SJSA1 (cell line): ENCODE results near the gene TNK2. TPM values are rescaled to one million over a fixed set of nuclear protein-coding genes. Genes with fewer than 3 reads are reported as not detected.
"Not testable (repeated sequence)": the region's sequence is repeated elsewhere in the genome, so short reads cannot be mapped to it uniquely, and the experiment has no call there.

Experiments
- DNase-seq, 2 experiments: peaks; one replicate each; pipeline ENCODE4 v3.0.0-alpha.2; 2015 to 2020; ENCODE audit warnings: low spot score in 2 of 2, low read depth in 1 of 2
- H3K27ac ChIP-seq: fragments of 250-450 bp; sonication (Bioruptor Pico); 2 replicates; pipeline ENCODE4 v1.5.1; 2020; ENCODE audit warnings: mild to moderate bottlenecking, moderate library complexity
- H3K27me3 ChIP-seq: fragments of 250-450 bp; sonication (Bioruptor Pico); replicated peaks from 2 replicates; pipeline ENCODE4 v1.5.1; 2020; ENCODE audit warnings: mild to moderate bottlenecking, moderate library complexity
- H3K36me3 ChIP-seq: fragments of 250-450 bp; sonication (Bioruptor Pico); 2 replicates; pipeline ENCODE4 v1.5.1; 2020; ENCODE audit warnings: mild to moderate bottlenecking
- H3K4me1 ChIP-seq: fragments of 250-450 bp; sonication (Bioruptor Pico); replicated peaks from 2 replicates; pipeline ENCODE4 v1.6.1; 2021; ENCODE audit warnings: mild to moderate bottlenecking
- H3K4me3 ChIP-seq: fragments of 250-450 bp; sonication (Bioruptor Pico); 2 replicates; pipeline ENCODE4 v1.5.1; 2020; ENCODE audit warnings: mild to moderate bottlenecking
- H3K9me3 ChIP-seq: fragments of 250-450 bp; sonication (Bioruptor Pico); replicated peaks from 2 replicates; pipeline ENCODE4 v1.5.1; 2020; ENCODE audit warnings: mild to moderate bottlenecking
- total RNA-seq: library from RNA; depleted of rRNA; stranded (reverse); fragments of >200 nt; shearing (Covaris generic); gene quantifications from 2 replicates; pipeline ENCODE4 v1.2.3, GENCODE V29; 2014; rRNA removed

The TNK2 gene
- total RNA-seq: 1.8 and 2.2 TPM in 2 replicates

DNA sequence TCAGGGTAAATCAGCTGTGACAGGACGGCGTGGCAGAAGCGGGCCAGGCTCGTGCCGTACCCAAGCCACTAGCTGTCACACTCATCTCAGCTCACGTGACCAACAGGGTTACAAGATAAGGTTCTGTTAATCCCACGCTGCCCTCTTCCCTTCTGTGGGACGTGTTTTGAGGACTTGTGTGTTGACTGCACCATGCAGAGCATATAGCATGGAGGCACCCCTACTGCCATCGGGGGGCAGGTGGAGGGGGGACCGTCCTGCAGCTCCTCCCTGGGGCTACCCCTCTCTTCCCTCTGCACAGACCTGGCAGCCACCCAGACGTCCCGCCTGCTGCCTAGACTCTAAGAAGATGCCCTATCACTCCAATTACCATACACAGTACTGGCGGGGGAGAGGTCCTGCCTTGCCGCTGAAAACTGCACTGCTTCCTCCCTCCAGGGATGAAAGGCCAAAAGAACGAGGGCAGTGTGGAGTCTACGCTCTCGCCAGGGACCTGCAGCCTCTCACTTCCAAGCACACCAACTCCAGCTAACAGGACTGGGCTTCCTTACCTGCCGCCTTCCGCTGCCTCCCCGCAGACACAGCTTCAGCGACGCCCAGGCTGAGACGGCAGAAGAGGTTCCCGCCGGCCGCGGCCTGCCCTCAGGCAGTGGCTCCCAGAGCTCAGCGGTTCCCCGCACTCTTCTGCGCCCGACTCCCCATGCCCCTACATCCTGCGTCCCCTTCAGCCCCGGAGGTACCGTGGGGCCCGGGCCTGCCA lies at the start of gene TNK2:
TSS of gene TNK2 (minus strand) at position 618 of the 760 bp plus-strand sequence. CDS start 19,963 bp downstream, outside the sequence.
- no peak for DNase-seq
- Histone ChIP-seq H3K27ac (no peak within 1 kb of the TSS), H3K36me3 (no peaks in the 10 kb centered on the region), H3K4me1 (peaks cover 19% of the 10 kb centered on the region), H3K4me3 (peak within 1 kb of the TSS; percentile 43), H3K9me3 (no peaks in the 10 kb centered on the region), H3K27me3 (no peaks in the 10 kb centered on the region; the same call in 1 of the 2 replicates)

DNA sequence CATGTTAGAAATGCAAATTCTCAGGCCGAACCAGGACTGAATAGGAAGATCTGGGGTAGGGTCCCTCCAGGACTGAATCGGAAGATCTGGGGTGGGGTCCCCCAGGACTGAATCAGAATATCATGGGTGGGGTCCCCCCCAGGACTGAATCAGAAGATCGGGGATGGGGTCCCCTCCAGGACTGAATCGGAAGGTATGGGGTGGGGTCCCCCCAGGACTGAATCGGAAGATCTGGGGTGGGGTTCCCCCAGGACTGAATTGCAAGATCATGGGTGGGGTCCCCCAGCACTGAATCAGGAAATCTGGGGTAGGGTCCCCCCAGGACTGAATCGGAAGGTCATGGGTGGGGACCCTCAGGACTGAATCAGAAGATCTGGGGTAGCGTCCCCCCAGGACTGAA lies 48.2 kb upstream of the TNK2 start:
- DNase-seq: peak in 1 of 2 experiments; percentile 29
- H3K27ac ChIP-seq: no peak overlapping the region
- no peaks in the 10 kb centered on the region for H3K36me3 ChIP-seq
- H3K9me3 ChIP-seq: no peaks in the 10 kb centered on the region
- H3K27me3 ChIP-seq: no peaks in the 10 kb centered on the region
- no peak overlapping the region for H3K4me3 ChIP-seq
- H3K4me1 ChIP-seq: peaks cover 10% of the 10 kb centered on the region

DNA sequence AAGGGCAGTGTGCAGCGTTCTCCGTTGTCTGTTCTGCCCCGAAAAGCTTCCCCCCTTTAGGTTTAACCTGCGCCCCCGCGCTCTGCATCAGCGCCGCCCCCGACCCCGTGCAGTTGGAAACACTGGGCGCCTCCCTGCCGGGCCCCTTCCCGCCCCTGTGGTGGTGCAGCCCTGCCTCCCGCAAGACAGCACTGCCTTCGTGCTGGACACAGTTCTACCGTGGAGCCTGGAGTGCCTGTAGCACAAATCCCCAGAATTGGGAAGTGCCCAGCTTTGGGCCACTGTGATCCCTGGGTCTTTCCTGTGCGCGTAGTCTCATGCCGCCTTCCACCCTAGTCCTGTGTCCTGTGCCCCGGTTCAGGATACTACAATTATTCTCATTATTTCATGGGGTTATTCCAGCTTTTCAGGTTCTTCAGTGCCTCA lies 47.1 kb upstream of the TNK2 start:
- H3K27ac ChIP-seq, H3K9me3 ChIP-seq, H3K27me3 ChIP-seq, H3K36me3 ChIP-seq, H3K4me3 ChIP-seq: not testable (repeated sequence)
- peak in 1 of 2 experiments; percentile 43 for DNase-seq
- H3K4me1 ChIP-seq: peaks cover 10% of the 10 kb centered on the region

DNA sequence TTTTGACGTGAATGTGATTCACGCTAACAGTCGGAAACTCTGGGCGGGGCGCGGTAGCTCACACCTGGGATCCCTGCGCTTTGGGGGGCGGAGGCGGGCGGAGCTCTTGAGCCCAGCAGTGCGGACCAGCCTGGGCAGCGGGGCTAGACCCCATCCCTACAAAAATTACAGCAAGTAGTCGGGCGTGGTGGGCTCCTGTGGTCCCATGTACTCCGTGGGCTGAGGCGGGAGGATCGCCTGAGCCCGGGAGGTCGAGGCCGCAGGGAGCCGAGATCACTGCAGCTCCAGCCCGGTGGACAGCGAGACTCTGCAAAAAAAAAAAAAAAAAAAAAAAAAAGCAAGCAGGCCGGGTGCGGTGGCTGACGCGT lies 46.4 kb upstream of the TNK2 start:
- H3K4me3 ChIP-seq, H3K36me3 ChIP-seq, DNase-seq, H3K27ac ChIP-seq, H3K27me3 ChIP-seq, H3K9me3 ChIP-seq: not testable (repeated sequence)
- H3K4me1 ChIP-seq: peaks cover 10% of the 10 kb centered on the region

DNA sequence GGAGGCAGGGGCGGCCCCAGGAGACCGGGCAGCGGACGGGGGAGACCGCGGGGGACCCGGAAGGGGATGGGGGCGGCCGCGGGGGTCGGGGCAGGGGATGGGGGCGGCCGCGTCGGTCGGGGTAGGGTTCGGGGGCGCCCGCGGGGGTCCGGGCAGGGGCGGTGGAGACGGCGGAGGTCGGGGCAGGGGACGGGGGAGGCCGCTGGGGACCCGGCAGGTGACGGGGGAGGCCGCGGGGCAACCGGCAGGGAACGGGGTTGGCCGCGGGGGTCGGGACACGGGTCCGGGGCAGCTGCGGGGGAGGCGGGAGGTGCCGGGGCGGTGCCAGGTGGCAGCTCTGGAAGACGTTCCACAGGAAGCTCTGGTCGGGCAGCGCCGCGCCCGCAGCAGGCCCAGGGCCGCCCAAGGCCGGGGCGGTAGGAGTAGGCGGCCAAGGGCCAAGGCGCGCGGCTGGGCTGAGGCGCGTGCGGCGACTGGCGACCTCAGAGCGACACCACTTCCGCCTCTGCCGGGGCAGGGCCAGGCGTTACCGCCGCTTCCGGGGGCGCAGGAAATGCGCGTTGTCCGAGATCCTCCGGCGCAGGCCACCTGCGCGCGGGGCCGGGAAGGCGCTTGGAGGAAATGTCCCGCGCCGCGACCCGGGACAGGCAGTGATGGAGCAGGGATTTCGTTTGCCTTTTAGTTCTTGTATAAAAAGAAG lies 45.9 kb upstream of the TNK2 start:
- H3K36me3 ChIP-seq, H3K9me3 ChIP-seq, H3K27me3 ChIP-seq, H3K27ac ChIP-seq: not testable (repeated sequence)
- peaks cover 10% of the 10 kb centered on the region for H3K4me1 ChIP-seq
- DNase-seq: peak; percentile 41 to 70
- H3K4me3 ChIP-seq: peak overlapping the region; percentile 32

DNA sequence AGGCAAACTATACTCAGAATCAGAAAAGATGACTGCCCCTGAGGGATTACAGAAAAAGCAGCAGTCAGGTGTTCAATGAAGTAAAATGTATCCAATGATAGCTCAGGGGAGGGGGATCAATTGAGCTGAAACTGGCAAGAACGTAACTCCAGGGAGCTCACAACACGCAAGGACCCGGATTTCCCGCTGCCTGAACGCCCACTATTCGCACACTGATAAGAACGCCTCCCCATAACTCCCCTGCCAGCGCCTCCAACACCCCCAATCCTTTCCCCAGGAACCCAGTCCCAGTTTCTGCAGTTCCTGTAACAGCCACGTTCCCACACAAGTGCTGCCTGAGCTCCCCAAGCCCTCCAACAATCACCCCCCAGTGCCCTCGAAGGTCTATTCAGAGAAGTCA lies 44.2 kb upstream of the TNK2 start:
- H3K4me1 ChIP-seq: peaks cover 10% of the 10 kb centered on the region
- H3K27ac ChIP-seq, H3K27me3 ChIP-seq, DNase-seq, H3K4me3 ChIP-seq, H3K36me3 ChIP-seq, H3K9me3 ChIP-seq: not testable (repeated sequence)

DNA sequence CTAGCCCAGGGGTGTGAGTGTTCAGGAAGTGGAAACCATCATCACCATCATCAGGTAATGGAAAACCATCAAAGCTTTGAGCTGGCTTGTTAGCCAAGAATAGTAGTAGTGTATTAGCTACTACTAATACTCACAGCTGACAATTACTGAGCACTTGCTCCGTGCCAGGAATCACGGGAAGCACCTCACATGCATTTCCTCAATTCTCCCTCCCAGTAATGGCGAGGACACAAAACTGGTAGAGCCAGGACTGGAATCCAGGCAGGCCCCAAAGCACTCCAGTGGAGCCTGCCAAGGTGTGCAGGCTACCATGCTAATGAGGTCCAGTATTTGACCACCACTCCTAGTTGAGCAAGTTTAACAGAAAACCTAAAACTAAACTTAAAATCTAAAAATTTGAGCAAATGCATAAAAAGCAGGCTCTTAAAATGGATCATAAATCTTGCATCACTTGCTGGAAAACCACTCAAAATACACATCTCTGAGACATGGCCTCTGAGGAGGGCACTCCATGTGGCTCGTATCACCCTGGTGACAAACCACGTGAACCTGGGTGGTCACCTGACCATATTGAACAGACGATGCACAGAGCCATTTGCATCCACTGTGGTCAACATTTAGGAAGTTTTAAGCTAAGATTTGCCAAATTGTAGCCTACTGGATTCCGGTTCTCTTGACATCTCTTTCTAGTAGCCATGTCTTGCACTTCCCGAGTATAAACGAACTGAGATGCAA lies 43.3 kb upstream of the TNK2 start:
- H3K27me3 ChIP-seq: not testable (repeated sequence)
- H3K4me1 ChIP-seq: peaks cover 10% of the 10 kb centered on the region

DNA sequence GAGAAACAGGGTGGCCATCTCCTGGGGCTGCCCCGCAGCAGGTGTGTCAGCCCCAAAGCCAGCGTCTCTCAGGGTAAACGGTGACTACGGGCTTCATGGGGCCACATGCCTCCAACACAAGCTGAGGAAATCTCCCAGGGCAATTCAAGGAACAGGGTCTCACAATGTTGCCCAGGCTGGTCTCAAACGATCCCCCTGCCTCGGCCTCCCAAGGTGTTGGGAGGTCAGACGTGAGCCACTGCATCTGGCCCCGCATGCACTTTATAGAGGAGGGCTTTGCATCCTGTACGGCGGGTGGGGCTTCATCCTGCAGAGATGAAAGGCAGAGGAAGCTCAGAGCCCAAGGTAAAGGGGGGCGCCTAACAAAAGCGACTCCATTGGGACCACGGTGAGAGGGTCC lies 42.4 kb upstream of the TNK2 start:
- not testable (repeated sequence) for H3K27ac ChIP-seq, H3K4me1 ChIP-seq, H3K27me3 ChIP-seq, H3K4me3 ChIP-seq, H3K36me3 ChIP-seq, H3K9me3 ChIP-seq
- DNase-seq: peak in 1 of 2 experiments; percentile 45

More for the DNA sequence above, 43.3 kb upstream of the TNK2 start:
- not testable (repeated sequence) for H3K9me3 ChIP-seq, DNase-seq, H3K36me3 ChIP-seq, H3K27ac ChIP-seq, H3K4me3 ChIP-seq

DNA sequence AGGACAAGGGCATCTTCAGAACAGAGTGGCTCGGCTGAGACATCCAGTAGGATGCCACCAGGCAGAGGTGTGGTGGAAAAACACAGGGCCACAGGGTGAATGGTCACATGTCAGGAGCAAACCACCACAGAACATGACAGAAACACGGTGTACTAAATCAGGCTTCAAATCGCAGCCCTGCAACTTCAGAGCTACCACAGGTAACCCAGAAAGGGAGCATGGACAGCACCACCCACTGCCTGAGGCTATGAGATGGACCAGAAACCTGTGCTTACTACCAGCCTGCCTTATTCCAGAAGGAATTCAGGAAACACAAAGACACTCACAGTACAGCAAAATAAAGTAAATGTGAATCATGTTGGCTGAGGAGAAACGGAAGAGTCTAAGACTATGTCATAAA lies 41.8 kb upstream of the TNK2 start:
- H3K4me1 ChIP-seq: not testable (repeated sequence)

DNA sequence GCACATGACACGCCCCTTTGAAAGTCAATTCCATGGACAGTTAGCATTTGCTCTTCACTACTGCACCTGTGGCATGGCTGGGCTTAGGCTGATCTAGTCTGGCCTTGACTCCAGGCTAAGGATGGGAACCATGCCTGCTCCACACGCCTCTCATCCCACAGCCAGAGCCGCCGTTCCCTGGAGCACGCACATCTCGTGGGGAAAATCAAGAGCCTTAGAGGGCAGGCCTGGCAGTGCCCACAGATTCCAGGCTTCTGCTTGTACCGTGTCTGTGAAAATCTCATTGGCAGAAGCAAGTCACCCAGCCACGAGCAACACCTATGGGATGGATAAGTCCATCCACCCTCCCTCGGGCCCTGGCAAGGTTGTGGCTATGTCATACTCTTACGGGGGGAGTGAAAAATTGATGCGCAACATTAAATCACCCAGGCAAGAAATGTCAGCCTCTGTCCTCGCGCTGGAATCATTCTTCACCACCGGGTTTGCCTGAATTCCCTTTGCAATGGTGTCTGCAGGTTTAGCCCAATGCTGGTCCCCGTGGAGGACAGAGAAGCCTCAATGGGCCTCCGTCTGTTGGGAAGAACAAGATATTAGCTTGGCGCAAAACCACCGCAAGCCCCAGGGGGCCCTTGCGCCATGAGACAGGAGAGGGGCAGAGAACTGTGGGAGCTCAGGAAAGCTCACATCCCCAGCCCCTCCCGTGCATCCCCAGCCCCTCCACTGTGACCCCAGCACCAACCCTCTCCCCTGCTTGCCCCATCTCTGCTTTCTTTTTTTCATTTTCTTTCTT lies 38.8 kb upstream of the TNK2 start:
- not testable (repeated sequence) for H3K27ac ChIP-seq, H3K27me3 ChIP-seq, H3K36me3 ChIP-seq, H3K4me1 ChIP-seq, H3K9me3 ChIP-seq, H3K4me3 ChIP-seq
- peak in 1 of 2 experiments; percentile 22 for DNase-seq

More for the DNA sequence above, 41.8 kb upstream of the TNK2 start:
- H3K27me3 ChIP-seq, H3K4me3 ChIP-seq, H3K27ac ChIP-seq, H3K9me3 ChIP-seq, H3K36me3 ChIP-seq: not testable (repeated sequence)
- peak in 1 of 2 experiments; percentile 16 for DNase-seq

DNA sequence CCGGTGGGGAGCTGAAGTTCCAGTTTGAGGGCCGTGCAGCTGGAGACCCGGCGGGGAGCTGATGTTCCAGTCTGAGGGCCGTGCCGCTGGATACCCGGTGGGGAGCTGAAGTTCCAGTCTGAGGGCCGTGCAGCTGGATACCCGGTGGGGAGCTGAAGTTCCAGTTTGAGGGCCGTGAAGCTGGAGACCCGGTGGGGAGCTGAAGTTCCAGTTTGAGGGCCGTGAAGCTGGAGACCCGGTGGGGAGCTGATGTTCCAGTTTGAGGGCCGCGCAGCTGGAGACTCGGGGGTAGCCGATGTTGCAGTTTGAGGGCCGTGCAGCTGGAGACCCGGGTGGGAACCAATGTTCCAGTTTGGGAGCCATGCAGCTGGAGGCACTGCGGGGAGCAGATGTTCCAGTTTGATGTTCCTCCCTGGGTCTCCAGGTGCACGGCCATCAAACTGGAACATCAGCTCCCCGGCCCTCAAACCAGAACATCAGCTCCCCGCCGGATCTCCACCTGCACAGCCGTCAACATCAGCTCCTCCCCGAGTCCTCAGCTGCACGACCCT lies 33.0 kb upstream of the TNK2 start:
- not testable (repeated sequence) for H3K36me3 ChIP-seq, H3K4me3 ChIP-seq
- DNase-seq: peak in 1 of 2 experiments; percentile 38

DNA sequence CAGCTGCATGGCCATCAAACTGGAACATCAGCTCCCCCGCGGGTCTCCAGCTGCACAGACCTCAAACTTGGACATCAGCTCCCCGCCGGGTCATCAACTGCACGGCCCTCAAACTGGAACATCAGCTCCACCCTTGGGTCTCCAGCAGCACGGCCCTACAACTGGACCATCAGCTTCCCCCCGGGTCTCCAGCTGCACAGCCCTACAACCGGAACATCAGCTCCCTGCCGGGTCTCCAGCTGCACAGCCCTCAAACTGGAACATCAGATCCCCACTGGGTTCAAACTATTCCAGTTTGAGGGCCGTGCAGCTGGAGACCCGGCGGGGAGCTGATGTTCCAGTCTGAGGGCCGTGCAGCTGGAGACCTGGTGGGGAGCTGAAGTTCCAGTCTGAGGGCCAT lies 32.5 kb upstream of the TNK2 start:
- H3K9me3 ChIP-seq, H3K27me3 ChIP-seq, H3K27ac ChIP-seq, H3K36me3 ChIP-seq, H3K4me1 ChIP-seq, H3K4me3 ChIP-seq: not testable (repeated sequence)
- DNase-seq: peak in 1 of 2 experiments; percentile 37

More for the DNA sequence above, 33.0 kb upstream of the TNK2 start:
- H3K4me1 ChIP-seq, H3K9me3 ChIP-seq, H3K27ac ChIP-seq, H3K27me3 ChIP-seq: not testable (repeated sequence)
